K562 (cell line): Measurements from ENCODE around the gene PRR35. TPM values are rescaled to one million over a fixed set of nuclear protein-coding genes. Genes with fewer than 3 reads are reported as not detected.

Experiments used
- ATAC-seq: fragments of 200-7000 bp; cut with Tn5 transposase; 3 replicates; pipeline ENCODE4 v1.9.1; 2020; ENCODE audit warnings: moderate library complexity
- BruUV-seq: library from RNA; stranded (reverse); fragments of 400-500 nt; replicated peaks from 2 replicates; lab custom pipeline; 2021; lab: Mats Ljungman, UMichigan
- CTCF ChIA-PET: fragments of 300-600 bp; formaldehyde crosslinking; extraction: SDS; loops from one replicate; lab custom pipeline; 2021; ENCODE audit warnings: low intra/inter-chr PET ratio; lab: Yijun Ruan, JAX
- POLR2A ChIA-PET: fragments of 300-600, 350-650 bp; sonication (Branson Sonifier 250); formaldehyde crosslinking; extraction: SDS; loops from one replicate; lab custom pipeline; 2021; ENCODE audit warnings: antibody characterized with exemption, inconsistent platforms; lab: Yijun Ruan, JAX
- DNase-seq, 4 experiments: peaks; one replicate each; pipeline versions ENCODE4 v3.0.0 to v3.0.0-alpha.2; 2011 to 2018; ENCODE audit warnings: low spot score in 3 of 4, mixed read lengths in 3 of 4; ENCODE audit errors: extremely low read depth in 1 of 4
- FAIRE-seq: peaks from 2 replicates; lab custom pipeline; 2011; peaks lifted over from hg19 to GRCh38; lab: Jason Lieb, UNC
- H2AFZ ChIP-seq: 2 replicates; pipeline ENCODE4 v1.6.0; 2011; ENCODE audit warnings: low read depth, low read length, control low read depth, inconsistent platforms
- H3K27ac ChIP-seq: fragments of 200-600 bp; 3 replicates; pipeline ENCODE4 v1.8.0; 2011; ENCODE audit warnings: low read depth, mild to moderate bottlenecking, control low read depth, inconsistent platforms, low read length, moderate library complexity, mixed read lengths; ENCODE audit errors: extremely low read depth
- H3K27me3 ChIP-seq, 2 experiments: fragments of 300-600 bp in 1 of 2; 2 replicates in 1 of 2; 3 replicates in 1 of 2; pipeline versions ENCODE4 v1.6.0 to v1.8.0; 2011; ENCODE audit warnings: inconsistent platforms in 2 of 2, low read length in 2 of 2, mild to moderate bottlenecking in 1 of 2, mixed read lengths in 1 of 2, moderate library complexity in 1 of 2; ENCODE audit not compliant: control insufficient read depth in 2 of 2, insufficient read depth in 2 of 2
- H3K36me3 ChIP-seq: fragments of 300-600 bp; 3 replicates; pipeline ENCODE4 v1.8.0; 2011; ENCODE audit warnings: mild to moderate bottlenecking, low read length, inconsistent platforms; ENCODE audit not compliant: control insufficient read depth, insufficient read depth
- H3K4me1 ChIP-seq, 2 experiments: fragments of 200-600 bp in 1 of 2; replicated peaks in 1 of 2; 2 replicates in 1 of 2; 3 replicates in 1 of 2; pipeline versions ENCODE4 v1.5.1 to v1.8.0; 2011; ENCODE audit warnings: inconsistent platforms in 2 of 2, low read length in 2 of 2, mild to moderate bottlenecking in 1 of 2, mixed read lengths in 1 of 2, moderate library complexity in 1 of 2; ENCODE audit not compliant: control insufficient read depth in 2 of 2, insufficient read depth in 2 of 2
- H3K4me2 ChIP-seq: 2 replicates; pipeline ENCODE4 v1.6.1; 2011; ENCODE audit warnings: low read length, control low read depth, inconsistent platforms, mixed read lengths; ENCODE audit not compliant: insufficient read depth
- H3K4me3 ChIP-seq: fragments of 200-600 bp; sonication (generic), shearing (Covaris generic); 2 replicates; pipeline ENCODE4 v1.5.1; 2016; ENCODE audit warnings: control low read depth, inconsistent platforms
- H3K79me2 ChIP-seq: fragments of 200-600 bp; 3 replicates; pipeline ENCODE4 v1.8.0; 2011; ENCODE audit warnings: low read length, inconsistent platforms; ENCODE audit not compliant: control insufficient read depth, insufficient read depth
- H3K9ac ChIP-seq, 2 experiments: 2 replicates each; pipeline versions ENCODE4 v1.6.0 to v1.6.1; 2011; ENCODE audit warnings: low read depth in 2 of 2, low read length in 2 of 2, control low read depth in 1 of 2, inconsistent platforms in 1 of 2, mild to moderate bottlenecking in 1 of 2, mixed read lengths in 1 of 2; ENCODE audit not compliant: insufficient read depth in 1 of 2
- H3K9me1 ChIP-seq: one replicate; pipeline ENCODE4 v1.6.0; 2011; ENCODE audit warnings: inconsistent platforms, mild to moderate bottlenecking, low read length, moderate library complexity; ENCODE audit not compliant: control insufficient read depth, insufficient read depth
- H3K9me3 ChIP-seq: replicated peaks from 2 replicates; pipeline ENCODE4 v1.5.1; 2011; ENCODE audit warnings: low read depth, low read length, inconsistent platforms; ENCODE audit not compliant: control insufficient read depth, insufficient read depth
- H4K20me1 ChIP-seq: replicated peaks from 2 replicates; pipeline ENCODE4 v1.6.1; 2011; ENCODE audit warnings: low read length, inconsistent platforms, mixed read lengths; ENCODE audit not compliant: control insufficient read depth, insufficient read depth
- CGGBP1 ChIP-seq: fragments of 250-450 bp; sonication (Bioruptor Pico); IDR thresholded peaks from 2 replicates; pipeline ENCODE4 v1.9.0; 2021; ENCODE audit warnings: mild to moderate bottlenecking
- KDM2B ChIP-seq: fragments of 250-450 bp; sonication (Bioruptor Pico); IDR thresholded peaks from 2 replicates; pipeline ENCODE4 v1.8.0; 2021; ENCODE audit warnings: mild to moderate bottlenecking, moderate library complexity
- MYNN ChIP-seq, 2 experiments: sonication (generic); formaldehyde crosslinking in 1 of 2; IDR thresholded peaks; 2 replicates each; pipeline versions ENCODE4 v1.5.0 to v1.6.1; 2016 to 2020; ENCODE audit warnings: antibody characterized with exemption in 1 of 2, missing genetic modification reagents in 1 of 2
- POLR2A ChIP-seq: fragments of 450-650 bp; conservative IDR thresholded peaks from 2 replicates; pipeline ENCODE4 v1.6.1; 2016
- POLR2G ChIP-seq: fragments of 200-400 bp; formaldehyde crosslinking; IDR thresholded peaks from 2 replicates; pipeline ENCODE4 v1.6.1; 2017; ENCODE audit warnings: low read depth, mild to moderate bottlenecking, antibody characterized with exemption, low read length, moderate library complexity
- RBFOX2 ChIP-seq: fragments of 200-400 bp; formaldehyde crosslinking; IDR thresholded peaks from 2 replicates; pipeline ENCODE4 v1.6.1; 2017; ENCODE audit warnings: low read depth, mild to moderate bottlenecking, low read length, moderate library complexity
- SMARCE1 ChIP-seq: fragments of 450-650 bp; IDR thresholded peaks from 2 replicates; pipeline ENCODE4 v1.7.1; 2016; ENCODE audit warnings: mild to moderate bottlenecking
- SRSF7 ChIP-seq: fragments of 200-400 bp; formaldehyde crosslinking; optimal IDR thresholded peaks from 2 replicates; pipeline ENCODE3; 2017; ENCODE audit warnings: mild to moderate bottlenecking, low read depth, low read length
- WGBS: fragments of 100-300 bp; shearing (Covaris generic); methylation state at CpG from one replicate; pipeline ENCODE4 v1.1.6; 2016; ENCODE audit warnings: low coverage, mixed read lengths; ENCODE audit not compliant: insufficient coverage; ENCODE audit errors: missing lambda C conversion rate; 5-methylcytosine and 5-hydroxymethylcytosine counted together
- in situ Hi-C: fragments of 300-500 bp; cut with MboI; formaldehyde crosslinking; loops from 4 replicates; pipeline ENCODE4 v1.15.0; 2018; ENCODE audit warnings: inconsistent platforms, mixed read lengths
- intact Hi-C: fragments of 100-400 bp; cut with micrococcal nuclease; formaldehyde crosslinking; loops from 2 replicates; pipeline ENCODE4 v1.14.2; 2022
- polyA plus RNA-seq, 8 experiments: library from polyadenylated mRNA; depleted of rRNA in 4 of 8; stranded (reverse) in 5 of 8; unstranded in 3 of 8; fragments of >200 nt; fragmentation: Nextera tagmentation in 2 of 8; fragmentation: Illumina TruSeq in 1 of 8; extraction: Ambion mirVana in 2 of 8; extraction: Trizol in 1 of 8; gene quantifications; 2 replicates each; pipeline versions ENCODE4 v1.2.1 to v1.2.3, GENCODE V29; 2011 to 2014; ENCODE audit warnings: inconsistent platforms in 1 of 8, missing spikeins in 1 of 8
- total RNA-seq, 7 experiments: library from RNA; depleted of rRNA in 6 of 7; stranded (reverse); fragments of >200 nt in 6 of 7; fragmentation: Illumina TruSeq in 2 of 7; extraction: Trizol in 2 of 7; gene quantifications; 2 replicates each; pipeline versions ENCODE4 v1.2.1 to v1.2.3, GENCODE V29; 2011 to 2021; ENCODE audit warnings: low replicate concordance in 1 of 7
- TF ChIP-seq, protein P1 (sequence below): sonication (generic); formaldehyde crosslinking; IDR thresholded peaks from 2 replicates; pipeline ENCODE4 v1.8.0; 2022; ENCODE audit warnings: mild to moderate bottlenecking, missing genetic modification reagents, borderline replicate concordance
- TF ChIP-seq, protein P2 (sequence below): fragments of 200-800 bp; sonication (Bioruptor generic); IDR thresholded peaks from 2 replicates; pipeline ENCODE4 v1.6.1; 2016; ENCODE audit warnings: missing genetic modification characterization, missing compliant biosample characterization

The PRR35 gene
- total and polyA plus RNA-seq, 9 of the 15 experiments (the other 6 are each of a cell fraction or from before 2014, with no cell fraction given): 0.17 to 0.45 (median 0.21) TPM; not detected in 5

DNA sequence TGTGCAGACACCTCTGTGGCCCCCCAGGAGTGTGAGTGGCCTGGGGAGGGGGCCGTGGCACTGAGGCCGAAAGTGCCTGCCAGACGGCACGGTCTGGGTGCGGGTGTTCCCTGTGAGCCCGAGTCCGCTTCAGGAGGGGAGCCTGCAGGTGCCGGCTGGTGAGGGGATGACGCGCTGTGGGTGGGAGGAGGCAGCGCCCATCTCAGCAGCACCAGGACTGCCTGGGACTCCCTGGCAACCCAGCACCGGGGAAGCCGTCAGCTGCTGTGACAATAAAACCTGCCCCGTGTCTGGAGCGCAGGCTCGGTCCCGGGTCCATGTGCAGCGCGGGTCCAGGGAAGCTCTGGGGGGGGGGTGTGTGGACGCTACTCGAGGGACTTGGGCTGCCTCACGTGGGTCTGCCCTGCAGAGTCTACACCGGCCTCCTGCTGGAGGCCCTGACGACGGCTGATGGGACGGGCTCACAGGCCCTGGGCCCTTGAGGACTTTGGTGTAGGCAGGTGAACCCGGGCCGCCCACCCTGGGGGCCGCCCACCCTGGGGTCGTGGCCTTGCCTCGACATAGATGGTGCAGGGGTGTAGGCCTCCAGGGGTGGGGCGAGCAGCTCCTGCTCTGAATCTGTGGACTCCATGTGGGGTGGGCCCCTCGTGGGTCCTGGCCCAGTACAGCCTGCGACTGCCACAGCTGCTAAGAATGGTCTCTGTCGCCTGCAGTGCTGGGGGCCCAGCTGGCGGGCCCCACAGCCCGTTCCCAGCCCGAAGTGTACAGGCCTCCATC lies 23.8 kb downstream of the PRR35 start:
- H2AFZ ChIP-seq: no peak overlapping the region
- no peak overlapping the region for H3K4me3 ChIP-seq
- POLR2A ChIA-PET: interaction anchor here (0.6 to 0.8 kb wide), 3 partner anchors 17 to 70 kb away, joined by 3 to 4 read pairs (median 4); partner anchors contain the start of gene NHLRC4
- peaks cover 8% of the 10 kb centered on the region; the same call in 1 of the 2 replicates for H4K20me1 ChIP-seq
- no peak for FAIRE-seq
- no peak for ATAC-seq
- peaks cover 22% of the 10 kb centered on the region for H3K79me2 ChIP-seq
- H3K9me3 ChIP-seq: no peaks in the 10 kb centered on the region
- BruUV-seq: no TSS peak
- in situ Hi-C loops (no loop called here), intact Hi-C loops (no loop called here)
- DNase-seq: peak in 1 of 4 experiments; percentile 21
- H3K27me3 ChIP-seq: no peaks in the 10 kb centered on the region
- H3K36me3 ChIP-seq: peaks cover 7% of the 10 kb centered on the region; the same call in 1 of the 3 replicates
- peaks cover 5% of the 10 kb centered on the region for H3K9me1 ChIP-seq
- TF ChIP-seq SMARCE1 (no peak), MYNN (IDR thresholded peaks at IDR 0.05) (0 out of 2 replicates have a peak, but pooled peaks have one; percentile 11), MYNN (CRISPR knock-in tag; IDR thresholded peaks at IDR 0.05) (no peak), POLR2G (peak; percentile 63), SRSF7 (no peak), RBFOX2 (peak; percentile 28; the same call in 1 of the 2 replicates), KDM2B (no peak), POLR2A (0 out of 2 replicates have a peak, but pooled peaks have one; percentile 34), CGGBP1 (no peak)
- TF ChIP-seq, protein P1, sequence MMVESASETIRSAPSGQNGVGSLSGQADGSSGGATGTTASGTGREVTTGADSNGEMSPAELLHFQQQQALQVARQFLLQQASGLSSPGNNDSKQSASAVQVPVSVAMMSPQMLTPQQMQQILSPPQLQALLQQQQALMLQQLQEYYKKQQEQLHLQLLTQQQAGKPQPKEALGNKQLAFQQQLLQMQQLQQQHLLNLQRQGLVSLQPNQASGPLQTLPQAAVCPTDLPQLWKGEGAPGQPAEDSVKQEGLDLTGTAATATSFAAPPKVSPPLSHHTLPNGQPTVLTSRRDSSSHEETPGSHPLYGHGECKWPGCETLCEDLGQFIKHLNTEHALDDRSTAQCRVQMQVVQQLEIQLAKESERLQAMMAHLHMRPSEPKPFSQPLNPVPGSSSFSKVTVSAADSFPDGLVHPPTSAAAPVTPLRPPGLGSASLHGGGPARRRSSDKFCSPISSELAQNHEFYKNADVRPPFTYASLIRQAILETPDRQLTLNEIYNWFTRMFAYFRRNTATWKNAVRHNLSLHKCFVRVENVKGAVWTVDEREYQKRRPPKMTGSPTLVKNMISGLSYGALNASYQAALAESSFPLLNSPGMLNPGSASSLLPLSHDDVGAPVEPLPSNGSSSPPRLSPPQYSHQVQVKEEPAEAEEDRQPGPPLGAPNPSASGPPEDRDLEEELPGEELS (CRISPR knock-in tag): no peak
- TF ChIP-seq, protein P2, sequence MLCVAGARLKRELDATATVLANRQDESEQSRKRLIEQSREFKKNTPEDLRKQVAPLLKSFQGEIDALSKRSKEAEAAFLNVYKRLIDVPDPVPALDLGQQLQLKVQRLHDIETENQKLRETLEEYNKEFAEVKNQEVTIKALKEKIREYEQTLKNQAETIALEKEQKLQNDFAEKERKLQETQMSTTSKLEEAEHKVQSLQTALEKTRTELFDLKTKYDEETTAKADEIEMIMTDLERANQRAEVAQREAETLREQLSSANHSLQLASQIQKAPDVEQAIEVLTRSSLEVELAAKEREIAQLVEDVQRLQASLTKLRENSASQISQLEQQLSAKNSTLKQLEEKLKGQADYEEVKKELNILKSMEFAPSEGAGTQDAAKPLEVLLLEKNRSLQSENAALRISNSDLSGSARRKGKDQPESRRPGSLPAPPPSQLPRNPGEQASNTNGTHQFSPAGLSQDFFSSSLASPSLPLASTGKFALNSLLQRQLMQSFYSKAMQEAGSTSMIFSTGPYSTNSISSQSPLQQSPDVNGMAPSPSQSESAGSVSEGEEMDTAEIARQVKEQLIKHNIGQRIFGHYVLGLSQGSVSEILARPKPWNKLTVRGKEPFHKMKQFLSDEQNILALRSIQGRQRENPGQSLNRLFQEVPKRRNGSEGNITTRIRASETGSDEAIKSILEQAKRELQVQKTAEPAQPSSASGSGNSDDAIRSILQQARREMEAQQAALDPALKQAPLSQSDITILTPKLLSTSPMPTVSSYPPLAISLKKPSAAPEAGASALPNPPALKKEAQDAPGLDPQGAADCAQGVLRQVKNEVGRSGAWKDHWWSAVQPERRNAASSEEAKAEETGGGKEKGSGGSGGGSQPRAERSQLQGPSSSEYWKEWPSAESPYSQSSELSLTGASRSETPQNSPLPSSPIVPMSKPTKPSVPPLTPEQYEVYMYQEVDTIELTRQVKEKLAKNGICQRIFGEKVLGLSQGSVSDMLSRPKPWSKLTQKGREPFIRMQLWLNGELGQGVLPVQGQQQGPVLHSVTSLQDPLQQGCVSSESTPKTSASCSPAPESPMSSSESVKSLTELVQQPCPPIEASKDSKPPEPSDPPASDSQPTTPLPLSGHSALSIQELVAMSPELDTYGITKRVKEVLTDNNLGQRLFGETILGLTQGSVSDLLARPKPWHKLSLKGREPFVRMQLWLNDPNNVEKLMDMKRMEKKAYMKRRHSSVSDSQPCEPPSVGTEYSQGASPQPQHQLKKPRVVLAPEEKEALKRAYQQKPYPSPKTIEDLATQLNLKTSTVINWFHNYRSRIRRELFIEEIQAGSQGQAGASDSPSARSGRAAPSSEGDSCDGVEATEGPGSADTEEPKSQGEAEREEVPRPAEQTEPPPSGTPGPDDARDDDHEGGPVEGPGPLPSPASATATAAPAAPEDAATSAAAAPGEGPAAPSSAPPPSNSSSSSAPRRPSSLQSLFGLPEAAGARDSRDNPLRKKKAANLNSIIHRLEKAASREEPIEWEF (CRISPR knock-in tag): no peak
- CTCF ChIA-PET: no interaction called here
- H3K27ac ChIP-seq: no peak overlapping the region
- H3K4me2 ChIP-seq: no peak overlapping the region
- WGBS: 52% methylated on average over 27 of the region's 38 CpGs
- H3K9ac ChIP-seq: 0 out of 4 replicates have a peak overlapping the region, but pooled peaks of 1 of the 2 experiments have one; percentile 36
- peaks cover 9 to 83% of the 10 kb centered on the region in 2 experiments; a peak in 4 of 5 replicates for H3K4me1 ChIP-seq
